ENCODE measurements around the gene GPC3.
A peak's percentile ranks its signal among the peaks of the same experiment; 100 is the strongest.

GPC3 gene

DNA sequence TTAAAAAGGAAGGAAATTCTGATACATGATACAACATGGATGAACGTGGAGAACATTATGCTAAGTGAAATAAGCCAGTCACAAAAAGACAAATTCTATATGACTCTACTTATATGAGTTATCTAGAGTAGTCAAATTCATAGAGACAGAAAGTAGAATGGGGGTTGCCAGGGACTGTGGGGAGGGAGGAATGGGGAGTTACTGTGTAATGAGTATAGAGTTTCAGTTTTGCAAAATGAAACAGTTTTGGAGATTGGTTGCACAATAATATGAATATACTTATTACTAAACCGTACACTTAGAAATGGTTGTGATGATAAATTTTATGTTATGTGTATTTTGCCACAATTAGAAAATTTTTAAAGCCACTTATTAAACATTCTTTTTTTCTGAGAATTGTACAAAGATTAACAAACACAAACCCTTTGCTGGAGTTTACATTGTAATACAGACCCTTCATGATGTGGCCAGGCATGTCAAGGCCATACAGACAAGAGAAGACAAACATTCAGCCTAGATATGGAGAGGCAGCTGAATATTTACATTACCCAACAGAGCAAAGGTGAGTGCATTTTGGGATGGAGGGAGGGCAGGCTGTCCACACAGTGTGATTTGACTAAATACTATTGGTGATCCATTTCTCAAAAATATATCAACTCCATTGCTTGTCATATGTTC lies 21.2 kb upstream of the GPC3 start:
- DNase-seq (ENCODE audit: low read depth) = no peak

DNA sequence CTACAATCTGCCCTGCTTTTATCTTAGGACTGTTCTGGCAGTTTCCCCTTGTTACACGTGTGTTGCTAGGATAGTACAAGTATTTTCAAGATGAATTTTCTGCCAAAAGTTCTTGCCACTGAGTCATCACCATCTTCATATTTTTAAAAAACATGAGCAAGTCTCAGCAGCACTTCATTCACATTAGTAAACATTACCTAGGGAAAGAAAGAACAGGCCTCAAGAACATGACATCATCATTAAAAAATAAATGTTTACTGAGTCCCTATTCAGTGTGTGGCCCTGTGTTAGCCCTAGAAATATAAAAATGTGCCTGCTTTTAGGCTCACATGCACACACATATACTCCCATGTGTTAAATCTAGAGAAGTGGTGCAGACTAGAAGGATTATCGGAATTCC lies 18.7 kb upstream of the GPC3 start:
- peak; percentile 42 for DNase-seq (ENCODE audit: low read depth)
- no peak overlapping the region for H3K4me3 ChIP-seq (ENCODE audit: low read length)
- TF ChIP-seq, protein P1, sequence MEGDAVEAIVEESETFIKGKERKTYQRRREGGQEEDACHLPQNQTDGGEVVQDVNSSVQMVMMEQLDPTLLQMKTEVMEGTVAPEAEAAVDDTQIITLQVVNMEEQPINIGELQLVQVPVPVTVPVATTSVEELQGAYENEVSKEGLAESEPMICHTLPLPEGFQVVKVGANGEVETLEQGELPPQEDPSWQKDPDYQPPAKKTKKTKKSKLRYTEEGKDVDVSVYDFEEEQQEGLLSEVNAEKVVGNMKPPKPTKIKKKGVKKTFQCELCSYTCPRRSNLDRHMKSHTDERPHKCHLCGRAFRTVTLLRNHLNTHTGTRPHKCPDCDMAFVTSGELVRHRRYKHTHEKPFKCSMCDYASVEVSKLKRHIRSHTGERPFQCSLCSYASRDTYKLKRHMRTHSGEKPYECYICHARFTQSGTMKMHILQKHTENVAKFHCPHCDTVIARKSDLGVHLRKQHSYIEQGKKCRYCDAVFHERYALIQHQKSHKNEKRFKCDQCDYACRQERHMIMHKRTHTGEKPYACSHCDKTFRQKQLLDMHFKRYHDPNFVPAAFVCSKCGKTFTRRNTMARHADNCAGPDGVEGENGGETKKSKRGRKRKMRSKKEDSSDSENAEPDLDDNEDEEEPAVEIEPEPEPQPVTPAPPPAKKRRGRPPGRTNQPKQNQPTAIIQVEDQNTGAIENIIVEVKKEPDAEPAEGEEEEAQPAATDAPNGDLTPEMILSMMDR (conservative IDR thresholded peaks at IDR 0.05; ENCODE audit: low read length) = no peak

More for the DNA sequence above, 21.2 kb upstream of the GPC3 start:
- H3K4me3 ChIP-seq (ENCODE audit: low read length) = no peak overlapping the region
- TF ChIP-seq, protein P1 (conservative IDR thresholded peaks at IDR 0.05; ENCODE audit: low read length) = no peak

DNA sequence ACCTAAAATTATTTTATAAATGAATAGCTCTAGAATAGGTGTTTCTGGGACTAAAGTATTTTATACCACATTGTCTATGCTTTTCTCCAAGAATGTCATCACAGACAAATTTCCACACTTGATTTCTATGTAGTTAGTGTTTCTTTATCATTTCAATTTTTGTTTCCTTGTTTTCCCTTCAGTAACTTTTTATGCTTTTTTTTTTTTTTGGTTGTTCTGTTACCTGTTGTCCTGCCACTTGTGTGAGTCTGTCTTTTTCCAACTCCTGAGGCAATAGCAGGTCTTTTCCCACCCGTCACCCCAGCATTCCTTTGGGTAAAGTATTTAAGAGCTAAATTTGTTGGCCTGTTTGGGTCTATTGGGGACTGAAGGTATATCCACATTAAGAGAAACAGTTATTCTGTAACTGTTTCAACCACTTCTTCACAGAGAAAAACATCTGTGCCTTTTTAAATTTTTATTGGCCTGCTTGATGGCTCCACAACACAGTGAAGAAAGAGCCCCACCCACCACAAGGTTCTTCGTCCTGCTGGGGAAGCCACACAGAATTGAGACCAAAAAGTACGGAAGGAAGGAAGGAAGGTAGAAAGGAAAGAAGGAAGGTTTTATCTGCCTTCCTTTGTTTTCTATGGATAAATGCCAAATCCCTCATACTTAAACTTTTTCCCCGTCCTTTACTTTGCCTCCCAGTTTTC lies 17.7 kb upstream of the GPC3 start:
- no peak overlapping the region for H3K4me3 ChIP-seq (ENCODE audit: low read length)
- no peak for DNase-seq (ENCODE audit: low read depth)

DNA sequence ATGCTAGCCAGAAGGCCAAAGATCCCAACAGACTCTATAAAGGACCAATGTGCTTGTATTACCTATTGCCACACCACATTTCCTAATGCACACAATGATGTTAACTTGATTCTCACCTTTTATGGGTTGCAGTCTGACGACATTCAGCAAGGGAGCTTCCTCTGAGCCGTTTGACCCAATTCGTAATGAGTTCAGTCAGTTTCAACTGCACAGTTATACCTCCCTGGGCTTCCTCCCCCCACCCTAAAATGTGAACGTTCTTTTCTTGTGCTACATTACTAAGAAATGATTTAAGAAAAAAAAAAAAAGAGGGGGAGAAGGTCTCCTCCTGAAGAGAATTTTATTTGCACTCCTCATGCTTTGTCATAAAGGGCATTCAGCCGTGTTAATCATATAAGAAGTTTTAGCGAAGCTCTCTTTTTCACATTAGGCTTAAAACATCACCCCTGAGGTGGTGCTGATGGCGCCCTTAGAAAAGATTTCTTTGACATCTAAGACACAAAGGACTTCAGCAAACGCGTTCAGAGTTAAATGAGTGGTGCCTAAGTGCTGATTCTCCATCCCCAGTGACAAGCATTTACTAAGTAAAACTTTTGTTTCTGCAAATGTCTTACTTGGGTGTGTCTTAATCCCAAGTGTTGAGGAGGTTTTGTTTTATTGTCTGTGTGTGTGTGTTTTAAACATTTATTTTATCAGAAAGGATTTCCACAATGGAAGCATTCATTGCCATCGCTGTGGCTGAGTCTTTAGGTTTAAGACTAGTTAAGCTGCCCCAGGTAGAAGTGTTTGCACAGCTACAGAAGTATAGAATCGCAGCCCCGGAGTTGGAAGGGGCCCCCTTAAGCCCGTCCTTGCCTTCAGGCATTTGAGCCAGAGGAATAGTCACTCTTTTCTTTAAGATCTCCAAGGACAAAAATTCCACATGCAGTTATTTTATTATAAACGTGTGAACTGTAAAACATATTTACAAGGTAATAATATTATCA lies 15.2 kb upstream of the GPC3 start:
- TF ChIP-seq, protein P1 (conservative IDR thresholded peaks at IDR 0.05; ENCODE audit: low read length) = no peak
- no peak for DNase-seq (ENCODE audit: low read depth)
- H3K4me3 ChIP-seq (ENCODE audit: low read length) = no peak overlapping the region

More for the DNA sequence above, 17.7 kb upstream of the GPC3 start:
- TF ChIP-seq, protein P1 (conservative IDR thresholded peaks at IDR 0.05; ENCODE audit: low read length) = no peak

DNA sequence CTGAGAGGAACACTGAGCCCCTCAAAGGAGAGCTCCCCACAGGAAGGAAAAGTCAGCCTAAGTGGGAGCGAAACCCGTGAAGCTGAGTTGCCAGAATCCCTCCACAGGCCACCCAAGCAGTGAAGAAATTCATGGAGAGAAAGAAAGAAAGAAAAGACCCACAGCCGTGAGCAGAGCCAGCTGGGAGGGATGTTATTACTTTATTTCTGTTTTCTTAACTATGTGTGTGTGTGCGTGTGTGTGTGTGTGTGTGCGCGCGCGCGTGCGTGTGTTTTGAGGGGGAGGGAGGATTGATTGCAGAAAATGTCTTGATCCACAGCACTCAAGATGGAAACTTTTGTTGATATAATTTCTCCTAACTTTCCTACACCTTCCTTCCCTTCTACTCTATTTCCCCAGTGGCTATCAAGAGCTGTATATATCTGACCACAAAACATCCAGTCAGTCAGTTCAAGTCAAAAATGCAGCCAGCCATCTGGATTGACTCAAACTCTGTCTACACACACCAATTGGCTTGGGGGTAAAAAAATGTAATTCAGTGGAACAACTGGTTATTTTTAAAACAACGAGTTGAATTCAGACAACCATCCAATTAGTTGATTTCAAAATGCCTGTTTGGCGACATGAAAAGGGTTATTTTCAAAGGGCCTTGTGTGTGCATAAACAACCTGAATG lies 13.8 kb upstream of the GPC3 start:
- TF ChIP-seq, protein P1 (conservative IDR thresholded peaks at IDR 0.05; ENCODE audit: low read length) = no peak
- DNase-seq (ENCODE audit: low read depth) = no peak
- H3K4me3 ChIP-seq (ENCODE audit: low read length) = no peak overlapping the region

DNA sequence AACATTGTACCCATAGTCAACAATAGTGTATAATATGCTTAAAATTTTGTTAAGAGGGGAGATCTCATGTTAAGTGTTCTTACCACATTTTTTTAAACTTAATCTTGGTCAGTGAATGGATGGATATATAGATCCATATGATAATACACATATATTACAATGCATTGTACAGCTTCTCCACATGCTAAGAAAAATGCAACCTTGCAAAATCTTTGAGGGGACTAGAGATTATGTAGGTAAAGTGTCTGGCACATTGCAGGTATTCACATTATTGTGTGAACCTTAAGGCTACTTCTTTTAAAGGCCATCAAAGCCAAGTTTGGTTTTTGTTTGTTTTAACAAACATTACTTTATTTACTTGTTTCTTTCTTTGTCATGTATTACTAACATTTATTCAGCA lies 10.4 kb upstream of the GPC3 start:
- no peak for DNase-seq (ENCODE audit: low read depth)
- TF ChIP-seq, protein P1 (conservative IDR thresholded peaks at IDR 0.05; ENCODE audit: low read length) = no peak
- no peak overlapping the region for H3K4me3 ChIP-seq (ENCODE audit: low read length)
